CD4-positive, alpha-beta T cell (primary cell): ENCODE measurements around the gene GINS1. TPM values are rescaled to one million over a fixed set of nuclear protein-coding genes. Genes with fewer than 3 reads are reported as not detected.

ENCODE experiments used
- ATAC-seq: fragments of 200-7000 bp; cut with Tn5 transposase; one replicate; pipeline ENCODE4 v1.10.0; 2022; ENCODE audit warnings: mild to moderate bottlenecking; ENCODE audit not compliant: poor library complexity
- CTCF ChIA-PET: fragments of 350-600 bp; sonication (Branson Sonifier 250); formaldehyde crosslinking; loops from one replicate; lab custom pipeline; 2021; ENCODE audit warnings: antibody characterized with exemption, inconsistent platforms; lab: Charles Lee
- POLR2A ChIA-PET: fragments of 350-600 bp; sonication (Branson Sonifier 250); formaldehyde crosslinking; loops from one replicate; lab custom pipeline; 2021; ENCODE audit warnings: antibody characterized with exemption, inconsistent platforms; lab: Charles Lee
- DNase-seq, 14 experiments: peaks; one replicate each; pipeline ENCODE4 v3.0.0-alpha.2; 2013 to 2020; ENCODE audit warnings: mixed read lengths in 2 of 14
- H3K27ac ChIP-seq, 2 donors: one replicate each; pipeline versions ENCODE4 v1.5.1 to v1.7.0; 2013; ENCODE audit warnings: low read length in 2 of 2, low read depth in 1 of 2, mild to moderate bottlenecking in 1 of 2
- H3K27me3 ChIP-seq, 2 experiments: 1 replicate in 1 of 2; 2 replicates in 1 of 2; pipeline versions ENCODE4 v1.6.1 to v1.7.0; 2013; ENCODE audit warnings: low read length in 2 of 2, control low read depth in 1 of 2, mild to moderate bottlenecking in 1 of 2, moderate library complexity in 1 of 2; ENCODE audit not compliant: insufficient read depth in 2 of 2, control insufficient read depth in 1 of 2
- H3K36me3 ChIP-seq: one replicate; pipeline ENCODE4 v1.6.1; 2013; ENCODE audit warnings: low read length, control low read depth; ENCODE audit not compliant: insufficient read depth
- H3K4me1 ChIP-seq: one replicate; pipeline ENCODE4 v1.6.1; 2013; ENCODE audit warnings: low read length, control low read depth; ENCODE audit not compliant: insufficient read depth
- H3K4me3 ChIP-seq: one replicate; pipeline ENCODE4 v1.5.1; 2013; ENCODE audit warnings: mild to moderate bottlenecking, low read length, moderate library complexity
- H3K9me3 ChIP-seq, 2 experiments: 1 replicate in 1 of 2; 2 replicates in 1 of 2; pipeline versions ENCODE4 v1.6.1 to v1.7.0; 2013; ENCODE audit warnings: low read length in 2 of 2, mild to moderate bottlenecking in 2 of 2, control low read depth in 1 of 2, moderate library complexity in 1 of 2; ENCODE audit not compliant: control insufficient read depth in 1 of 2, insufficient read depth in 1 of 2
- H3K27ac Mint-ChIP-seq: one replicate; pipeline ENCODE4 v1.8.0; 2020; ENCODE audit warnings: mixed read lengths
- H3K27me3 Mint-ChIP-seq: one replicate; pipeline ENCODE4 v1.8.0; 2021; ENCODE audit warnings: mixed read lengths
- H3K36me3 Mint-ChIP-seq: one replicate; pipeline ENCODE4 v1.8.0; 2021; ENCODE audit warnings: low read depth, mixed read lengths
- H3K4me1 Mint-ChIP-seq: one replicate; pipeline ENCODE4 v1.8.0; 2021; ENCODE audit warnings: low read depth, mixed read lengths
- H3K4me3 Mint-ChIP-seq: one replicate; pipeline ENCODE4 v1.8.0; 2020; ENCODE audit warnings: mild to moderate bottlenecking, mixed read lengths
- H3K9me3 Mint-ChIP-seq: one replicate; pipeline ENCODE4 v1.8.0; 2020; ENCODE audit warnings: mixed read lengths
- intact Hi-C, 2 experiments: fragments of 100-400 bp; cut with DNase I in 1 of 2; cut with micrococcal nuclease in 1 of 2; formaldehyde crosslinking; loops; one replicate each; pipeline versions ENCODE4 v1.15.1 to v1.9.0; 2023 to 2025; cut with DNase I, micrococcal nuclease
- total RNA-seq, 174 experiments: library from RNA in 2 of 174; stranded (reverse) in 2 of 174; gene quantifications; one replicate each; pipeline ENCODE4 v1.2.3 and lab custom pipeline; 2021 to 2026
- TF ChIP-seq, protein P1 (sequence below): fragments of 200-600 bp; IDR thresholded peaks from one replicate; pipeline ENCODE4 v1.8.0; 2022; ENCODE audit warnings: antibody characterized with exemption, mild to moderate bottlenecking

GINS1 gene
- total RNA-seq, 2 experiments from 2014 or later, result 0.08 to 0.17 TPM

DNA sequence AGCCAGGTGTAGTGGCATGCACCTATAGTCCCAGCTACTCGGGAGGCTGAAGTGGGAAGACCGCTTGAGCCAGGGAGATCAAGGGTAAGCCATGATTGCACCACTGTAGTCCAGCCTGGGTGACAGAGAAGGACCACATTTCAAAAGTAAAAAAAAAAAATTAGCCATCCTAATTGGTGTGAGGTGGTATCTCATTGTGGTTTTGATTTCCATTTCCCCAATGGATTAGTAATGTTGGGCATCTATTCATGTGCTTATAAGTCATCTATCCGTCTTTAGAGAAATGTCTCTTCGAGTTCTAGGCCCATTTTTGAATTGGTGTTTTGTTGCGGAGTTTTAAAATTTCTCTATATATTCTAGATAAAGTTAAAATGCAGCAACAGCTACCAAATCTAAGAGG lies 38.5 kb upstream of the GINS1 start:
- Histone ChIP-seq H3K36me3 (no peaks in the 10 kb centered on the region), H3K27me3 (no peaks in the 10 kb centered on the region), H3K9me3 (no peaks in the 10 kb centered on the region), H3K4me3 (no peak overlapping the region), H3K27ac (no peak overlapping the region), H3K4me1 (no peaks in the 10 kb centered on the region)
- POLR2A ChIA-PET, result no interaction called here
- H3K27ac Mint-ChIP-seq, result no peak overlapping the region
- no peak for ATAC-seq
- no peak overlapping the region for H3K4me3 Mint-ChIP-seq
- DNase-seq, result no peak
- TF ChIP-seq, protein P1, sequence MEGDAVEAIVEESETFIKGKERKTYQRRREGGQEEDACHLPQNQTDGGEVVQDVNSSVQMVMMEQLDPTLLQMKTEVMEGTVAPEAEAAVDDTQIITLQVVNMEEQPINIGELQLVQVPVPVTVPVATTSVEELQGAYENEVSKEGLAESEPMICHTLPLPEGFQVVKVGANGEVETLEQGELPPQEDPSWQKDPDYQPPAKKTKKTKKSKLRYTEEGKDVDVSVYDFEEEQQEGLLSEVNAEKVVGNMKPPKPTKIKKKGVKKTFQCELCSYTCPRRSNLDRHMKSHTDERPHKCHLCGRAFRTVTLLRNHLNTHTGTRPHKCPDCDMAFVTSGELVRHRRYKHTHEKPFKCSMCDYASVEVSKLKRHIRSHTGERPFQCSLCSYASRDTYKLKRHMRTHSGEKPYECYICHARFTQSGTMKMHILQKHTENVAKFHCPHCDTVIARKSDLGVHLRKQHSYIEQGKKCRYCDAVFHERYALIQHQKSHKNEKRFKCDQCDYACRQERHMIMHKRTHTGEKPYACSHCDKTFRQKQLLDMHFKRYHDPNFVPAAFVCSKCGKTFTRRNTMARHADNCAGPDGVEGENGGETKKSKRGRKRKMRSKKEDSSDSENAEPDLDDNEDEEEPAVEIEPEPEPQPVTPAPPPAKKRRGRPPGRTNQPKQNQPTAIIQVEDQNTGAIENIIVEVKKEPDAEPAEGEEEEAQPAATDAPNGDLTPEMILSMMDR, result no peak
- CTCF ChIA-PET, result no interaction called here
- H3K36me3 Mint-ChIP-seq, result peaks cover 40% of the 10 kb centered on the region
- peaks cover 14% of the 10 kb centered on the region for H3K4me1 Mint-ChIP-seq
- no peaks in the 10 kb centered on the region for H3K9me3 Mint-ChIP-seq
- intact Hi-C loops, result no loop called here
- no peaks in the 10 kb centered on the region for H3K27me3 Mint-ChIP-seq

DNA sequence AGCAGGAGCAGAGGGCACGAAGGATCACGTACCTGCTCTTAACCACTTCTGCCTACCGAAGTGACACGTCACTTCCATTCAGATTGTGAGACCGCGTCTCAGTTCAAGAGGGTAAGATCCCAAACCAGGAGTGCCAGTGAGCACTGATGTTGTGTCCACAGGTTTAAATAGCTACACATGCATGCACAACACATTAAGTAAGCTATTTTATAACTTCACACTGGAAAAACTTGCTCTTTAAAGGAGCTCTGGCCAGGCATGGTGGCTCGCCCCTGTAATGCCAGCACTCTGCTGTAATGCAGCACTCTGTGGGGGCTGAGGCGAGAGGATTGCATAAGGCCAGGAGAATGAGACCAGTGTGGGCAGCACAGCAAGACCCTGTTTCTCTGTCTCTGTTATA lies 37.9 kb upstream of the GINS1 start:
- Mint-ChIP-seq H3K36me3 (peaks cover 34% of the 10 kb centered on the region), H3K27me3 (no peaks in the 10 kb centered on the region), H3K9me3 (no peaks in the 10 kb centered on the region), H3K4me1 (peaks cover 14% of the 10 kb centered on the region), H3K27ac (no peak overlapping the region), H3K4me3 (no peak overlapping the region)
- ChIA-PET POLR2A (no interaction called here), CTCF (no interaction called here)
- intact Hi-C loops, result no loop called here
- H3K27ac ChIP-seq, result no peak overlapping the region
- H3K4me1 ChIP-seq, result no peaks in the 10 kb centered on the region
- no peaks in the 10 kb centered on the region for H3K9me3 ChIP-seq
- no peak overlapping the region for H3K4me3 ChIP-seq
- DNase-seq, result no peak
- H3K36me3 ChIP-seq, result no peaks in the 10 kb centered on the region
- no peak for ATAC-seq
- H3K27me3 ChIP-seq, result no peaks in the 10 kb centered on the region
- TF ChIP-seq, protein P1, result no peak

DNA sequence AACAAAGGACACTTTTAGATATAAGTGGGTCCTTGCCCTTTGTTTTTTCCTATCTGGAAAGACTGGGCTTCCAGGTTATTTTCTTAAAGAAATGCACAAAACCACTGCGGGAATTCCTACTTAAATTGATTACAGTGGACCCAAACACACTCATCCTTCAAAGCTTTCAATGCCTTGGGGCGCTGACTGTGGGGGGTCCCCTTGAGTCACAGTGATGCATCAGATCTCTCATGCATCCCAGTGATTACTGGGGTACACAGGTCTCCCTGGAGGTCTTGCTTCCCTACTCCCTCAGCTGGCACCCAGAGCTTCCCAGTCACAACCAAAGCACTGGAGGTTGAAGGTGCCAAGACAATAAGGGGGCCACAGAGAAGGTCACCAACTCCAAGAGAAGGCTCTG lies 37.5 kb upstream of the GINS1 start:
- H3K36me3 Mint-ChIP-seq, result peaks cover 32% of the 10 kb centered on the region
- DNase-seq, result no peak
- no peak for ATAC-seq
- intact Hi-C loops, result loop anchor here in 1 of 2 experiments (10.0 kb wide), 1 partner anchor 55 kb away; no protein-coding TSS in a partner anchor
- H3K9me3 Mint-ChIP-seq, result no peaks in the 10 kb centered on the region
- Histone ChIP-seq H3K27me3 (no peaks in the 10 kb centered on the region), H3K4me1 (no peaks in the 10 kb centered on the region), H3K27ac (no peak overlapping the region), H3K36me3 (no peaks in the 10 kb centered on the region), H3K4me3 (no peak overlapping the region), H3K9me3 (no peaks in the 10 kb centered on the region)
- no peak overlapping the region for H3K4me3 Mint-ChIP-seq
- peaks cover 14% of the 10 kb centered on the region for H3K4me1 Mint-ChIP-seq
- no peak overlapping the region for H3K27ac Mint-ChIP-seq
- TF ChIP-seq, protein P1, result no peak
- ChIA-PET CTCF (no interaction called here), POLR2A (no interaction called here)
- H3K27me3 Mint-ChIP-seq, result no peaks in the 10 kb centered on the region
